H1 (cell line): ENCODE results near the gene RRM1. TPM values are rescaled to one million over a fixed set of nuclear protein-coding genes. Genes with fewer than 3 reads are reported as not detected.

Source experiments
- CTCF ChIA-PET: fragments of 300-600 bp; sonication (Branson Sonifier 250); formaldehyde crosslinking; loops from one replicate; lab custom pipeline; 2021; ENCODE audit not compliant: partially characterized antibody; lab: Charles Lee
- POLR2A ChIA-PET: fragments of 300-600 bp; sonication (Branson Sonifier 250); formaldehyde crosslinking; loops from one replicate; lab custom pipeline; 2021; ENCODE audit warnings: inconsistent platforms; ENCODE audit not compliant: partially characterized antibody; lab: Charles Lee
- DNase-seq, 2 experiments: peaks; one replicate each; pipeline versions ENCODE4 v3.0.0 to v3.0.0-alpha.2; 2010 to 2022; ENCODE audit warnings: low spot score in 2 of 2, low read depth in 1 of 2, mixed read lengths in 1 of 2
- FAIRE-seq: peaks from 2 replicates; lab custom pipeline; 2011; peaks lifted over from hg19 to GRCh38; lab: Jason Lieb, UNC
- H2AFZ ChIP-seq: 2 replicates; pipeline ENCODE4 v1.8.1; 2012; ENCODE audit warnings: low read length, inconsistent platforms
- H2AK5ac ChIP-seq: 2 replicates; pipeline ENCODE4 v1.6.1; 2013; ENCODE audit warnings: low read depth, low read length
- H2BK120ac ChIP-seq: replicated peaks from 2 replicates; pipeline ENCODE3; 2013; ENCODE audit warnings: low read depth, low read length, inconsistent platforms
- H2BK12ac ChIP-seq: 2 replicates; pipeline ENCODE4 v1.6.1; 2013; ENCODE audit warnings: low read depth, low read length
- H2BK15ac ChIP-seq: 2 replicates; pipeline ENCODE4 v1.6.1; 2013; ENCODE audit warnings: low read length
- H2BK20ac ChIP-seq: 2 replicates; pipeline ENCODE4 v1.6.1; 2013; ENCODE audit warnings: low read length
- H2BK5ac ChIP-seq: 2 replicates; pipeline ENCODE4 v1.6.1; 2013; ENCODE audit warnings: low read depth, low read length
- H3K14ac ChIP-seq: 2 replicates; pipeline ENCODE4 v1.6.1; 2013; ENCODE audit warnings: inconsistent platforms; ENCODE audit not compliant: insufficient read length
- H3K18ac ChIP-seq: 2 replicates; pipeline ENCODE4 v1.6.1; 2013; ENCODE audit warnings: low read length; ENCODE audit errors: extremely low read depth
- H3K23ac ChIP-seq: 2 replicates; pipeline ENCODE4 v1.6.1; 2013; ENCODE audit warnings: inconsistent platforms; ENCODE audit not compliant: insufficient read length
- H3K23me2 ChIP-seq: 2 replicates; pipeline ENCODE4 v1.6.1; 2013; ENCODE audit warnings: low read depth, low read length
- H3K27ac ChIP-seq: 2 replicates; pipeline ENCODE4 v1.6.1; 2011; ENCODE audit warnings: low read depth, low read length, inconsistent platforms
- H3K27me3 ChIP-seq, 4 experiments: replicated peaks in 1 of 4; 1 replicate in 1 of 4; 2 replicates in 3 of 4; pipeline versions ENCODE4 v1.6.1 to v1.8.1; 2011 to 2013; ENCODE audit warnings: low read length in 3 of 4, mild to moderate bottlenecking in 3 of 4, inconsistent platforms in 2 of 4, mixed read lengths in 2 of 4, moderate library complexity in 1 of 4; ENCODE audit not compliant: control insufficient read depth in 3 of 4, insufficient read depth in 3 of 4; ENCODE audit errors: extremely low read depth in 1 of 4
- H3K36me3 ChIP-seq, 4 experiments: 2 replicates each; pipeline versions ENCODE4 v1.6.1 to v1.8.1; 2011 to 2013; ENCODE audit warnings: mild to moderate bottlenecking in 4 of 4, low read length in 3 of 4, moderate library complexity in 2 of 4, control low read depth in 1 of 4, inconsistent platforms in 1 of 4; ENCODE audit not compliant: insufficient read depth in 4 of 4, control insufficient read depth in 2 of 4
- H3K4ac ChIP-seq: replicated peaks from 2 replicates; pipeline ENCODE3; 2013; ENCODE audit warnings: low read length, low read depth, mixed read lengths, inconsistent platforms; ENCODE audit not compliant: insufficient read length
- H3K4me1 ChIP-seq, 4 experiments: replicated peaks in 1 of 4; 1 replicate in 1 of 4; 2 replicates in 3 of 4; pipeline versions ENCODE4 v1.6.1 to v1.8.1; 2011 to 2013; ENCODE audit warnings: low read length in 3 of 4, inconsistent platforms in 2 of 4, mixed read lengths in 1 of 4; ENCODE audit not compliant: insufficient read depth in 4 of 4, control insufficient read depth in 3 of 4
- H3K4me2 ChIP-seq, 2 experiments: 2 replicates each; pipeline versions ENCODE4 v1.6.1 to v1.8.1; 2011 to 2013; ENCODE audit warnings: low read depth in 2 of 2, low read length in 2 of 2, control low read depth in 1 of 2, inconsistent platforms in 1 of 2, mild to moderate bottlenecking in 1 of 2; ENCODE audit not compliant: insufficient read depth in 1 of 2
- H3K4me3 ChIP-seq, 4 experiments: fragments of 200-600, 300-600 bp in 1 of 4; sonication (generic), shearing (Covaris generic), sonication (Bioruptor Twin) in 1 of 4; 2 replicates each; pipeline versions ENCODE4 v1.5.1 to v1.8.1; 2011 to 2016; ENCODE audit warnings: low read length in 4 of 4, low read depth in 3 of 4, control low read depth in 2 of 4, inconsistent platforms in 2 of 4, mild to moderate bottlenecking in 2 of 4, mixed read lengths in 1 of 4, moderate library complexity in 1 of 4; ENCODE audit not compliant: insufficient read depth in 2 of 4; ENCODE audit errors: extremely low read depth in 1 of 4
- H3K56ac ChIP-seq: replicated peaks from 2 replicates; pipeline ENCODE3; 2013; ENCODE audit warnings: low read depth, mild to moderate bottlenecking, mixed read lengths, low read length, inconsistent platforms; ENCODE audit not compliant: insufficient read length
- H3K79me1 ChIP-seq: 2 replicates; pipeline ENCODE4 v1.6.1; 2013; ENCODE audit warnings: low read depth, low read length, control low read depth
- H3K79me2 ChIP-seq, 2 experiments: 2 replicates each; pipeline versions ENCODE4 v1.6.1 to v1.8.1; 2012 to 2013; ENCODE audit warnings: low read length in 2 of 2, mild to moderate bottlenecking in 2 of 2, inconsistent platforms in 1 of 2; ENCODE audit not compliant: insufficient read depth in 2 of 2, control insufficient read depth in 1 of 2
- H3K9ac ChIP-seq, 4 experiments: replicated peaks in 1 of 4; 1 replicate in 1 of 4; 2 replicates in 3 of 4; pipeline versions ENCODE4 v1.6.1 to v1.8.1; 2011 to 2013; ENCODE audit warnings: low read depth in 3 of 4, low read length in 3 of 4, control low read depth in 2 of 4, mild to moderate bottlenecking in 2 of 4, moderate library complexity in 2 of 4, inconsistent platforms in 1 of 4; ENCODE audit errors: extremely low read depth in 1 of 4
- H3K9me3 ChIP-seq, 2 experiments: 2 replicates each; pipeline versions ENCODE4 v1.6.1 to v1.8.1; 2012 to 2013; ENCODE audit warnings: mild to moderate bottlenecking in 2 of 2, moderate library complexity in 2 of 2, control low read depth in 1 of 2, inconsistent platforms in 1 of 2, low read depth in 1 of 2, low read length in 1 of 2, mixed read lengths in 1 of 2; ENCODE audit not compliant: insufficient read depth in 2 of 2
- H4K20me1 ChIP-seq, 2 experiments: replicated peaks in 1 of 2; 2 replicates each; pipeline versions ENCODE3 to v1.8.1; 2011 to 2013; ENCODE audit warnings: inconsistent platforms in 2 of 2, low read length in 2 of 2, mild to moderate bottlenecking in 1 of 2; ENCODE audit not compliant: insufficient read depth in 2 of 2, control insufficient read depth in 1 of 2
- H4K5ac ChIP-seq: 2 replicates; pipeline ENCODE4 v1.6.1; 2013; ENCODE audit warnings: low read length, low read depth, mixed read lengths, inconsistent platforms; ENCODE audit not compliant: insufficient read length
- H4K8ac ChIP-seq: 2 replicates; pipeline ENCODE4 v1.8.0; 2013; ENCODE audit warnings: mild to moderate bottlenecking, moderate library complexity, low read length, inconsistent platforms; ENCODE audit not compliant: insufficient read depth; ENCODE audit errors: extremely low read depth
- H4K91ac ChIP-seq: replicated peaks from 2 replicates; pipeline ENCODE3; 2013; ENCODE audit warnings: low read length, mixed read lengths, inconsistent platforms; ENCODE audit not compliant: insufficient read length
- CBX8 ChIP-seq: fragments of 300-800, 300-1000 bp; sonication (generic); IDR thresholded peaks from 2 replicates; pipeline ENCODE4 v1.7.1; 2016; ENCODE audit warnings: low read depth, low read length, borderline replicate concordance
- CHD1 ChIP-seq: IDR thresholded peaks from 2 replicates; pipeline ENCODE4 v1.6.1; 2012; ENCODE audit warnings: low read depth, low read length, improper control_type of control experiment
- EGR1 ChIP-seq: IDR thresholded peaks from 2 replicates; pipeline ENCODE4 v1.6.1; 2011; ENCODE audit warnings: low read depth, low read length, borderline replicate concordance
- EP300 ChIP-seq, 2 experiments: IDR thresholded peaks; 1 replicate in 1 of 2; 2 replicates in 1 of 2; pipeline ENCODE4 v1.6.1; 2011 to 2012; ENCODE audit warnings: low read depth in 2 of 2, low read length in 2 of 2, mild to moderate bottlenecking in 2 of 2, borderline replicate concordance in 1 of 2, inconsistent platforms in 1 of 2, moderate library complexity in 1 of 2
- POLR2AphosphoS5 ChIP-seq: IDR thresholded peaks from 2 replicates; pipeline ENCODE4 v1.6.1; 2011; ENCODE audit warnings: low read depth, low read length
- POU5F1 ChIP-seq: IDR thresholded peaks from 2 replicates; pipeline ENCODE4 v1.6.1; 2011; ENCODE audit warnings: low read depth, mild to moderate bottlenecking, low read length, moderate library complexity
- SIRT6 ChIP-seq: IDR thresholded peaks from one replicate; pipeline ENCODE4 v1.7.1; 2012; ENCODE audit warnings: low read length, inconsistent platforms
- SP1 ChIP-seq: IDR thresholded peaks from 2 replicates; pipeline ENCODE4 v1.6.1; 2011; ENCODE audit warnings: low read depth, low read length
- WGBS, 2 experiments: shearing (Covaris generic) in 1 of 2; methylation state at CpG; one replicate each; pipeline versions ENCODE4 v1.1.6 to v1.1.7; 2013 to 2015; ENCODE audit warnings: low lambda C conversion rate in 2 of 2, mixed read lengths in 2 of 2, inconsistent platforms in 1 of 2, low coverage in 1 of 2, missing lambda C conversion rate in 1 of 2; ENCODE audit not compliant: insufficient replicate concordance in 2 of 2, insufficient coverage in 1 of 2, insufficient read length in 1 of 2; ENCODE audit errors: extremely low coverage in 1 of 2, missing lambda C conversion rate in 1 of 2; 5-methylcytosine and 5-hydroxymethylcytosine counted together
- polyA plus RNA-seq, 7 experiments: library from polyadenylated mRNA; depleted of rRNA in 3 of 7; stranded (reverse) in 5 of 7; unstranded in 2 of 7; fragments of >200 nt in 5 of 7; fragments of 200-250 nt in 2 of 7; gene quantifications; 1 replicate in 5 of 7; 2 replicates in 1 of 7; 4 replicates in 1 of 7; pipeline versions ENCODE4 v1.2.1 to v1.2.3, GENCODE V29; 2011 to 2013; ENCODE audit warnings: missing spikeins in 2 of 7, mixed read lengths in 2 of 7
- total RNA-seq: library from RNA; stranded (reverse); fragmentation: NEBNext Ultra II Directional; extraction: Animal tissue kit (Norgen Biotek cat#: 25700); gene quantifications from 2 replicates; pipeline ENCODE4 v1.2.1, GENCODE V29; 2021

The RRM1 gene
- total and polyA plus RNA-seq, 2 of the 8 experiments (the other 6 are each of a cell fraction or from before 2014, with no cell fraction given), result 63.6 to 126 TPM

DNA sequence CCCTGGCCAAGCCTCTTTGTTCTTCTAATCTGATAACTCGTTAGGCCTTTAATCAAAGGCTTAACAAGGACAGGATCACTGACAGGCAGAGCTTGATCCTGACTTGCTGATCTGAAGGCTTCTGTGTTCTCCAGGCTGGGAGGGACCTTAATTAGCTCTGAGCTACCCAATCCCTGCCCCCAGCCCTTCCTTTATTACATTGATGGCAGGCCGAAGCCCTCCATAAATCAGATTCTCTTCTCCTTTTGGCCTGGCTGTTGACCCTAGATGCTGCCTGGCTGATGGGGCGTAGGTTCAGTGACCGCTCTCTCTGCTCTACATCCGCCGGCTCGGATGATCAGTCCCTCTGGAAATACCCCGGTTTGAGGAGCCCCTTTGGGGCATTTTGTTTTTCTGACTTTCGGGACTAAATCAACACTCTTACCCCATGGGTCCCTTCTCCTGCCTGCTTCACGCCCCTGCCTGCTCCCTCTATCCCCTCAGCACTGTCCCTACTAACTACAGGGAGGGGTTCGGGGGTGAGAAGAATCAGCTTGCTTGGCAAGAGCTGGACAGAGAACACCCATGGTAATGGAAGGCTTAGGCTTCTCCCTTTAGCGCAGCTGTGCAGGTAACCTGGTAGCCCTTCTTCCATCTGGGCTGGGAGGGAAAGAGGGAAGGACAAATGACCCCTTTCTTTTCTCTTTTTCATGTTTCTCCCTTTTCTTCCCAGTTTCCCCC, 10.0 kb upstream of the RRM1 start:
- Histone ChIP-seq H3K79me1 (no peaks in the 10 kb centered on the region), H4K20me1 (no peaks in the 10 kb centered on the region), H3K9ac (no peak overlapping the region), H3K9me3 (no peaks in the 10 kb centered on the region), H3K18ac (no peak overlapping the region), H3K27ac (no peak overlapping the region), H2BK120ac (no peak overlapping the region), H2BK12ac (no peak overlapping the region), H3K79me2 (no peaks in the 10 kb centered on the region), H2BK5ac (no peak overlapping the region), H3K4me1 (no peaks in the 10 kb centered on the region), H3K4ac (no peak overlapping the region), H3K4me3 (no peak overlapping the region), H2AFZ (no peak overlapping the region), H4K8ac (no peak overlapping the region), H3K23ac (no peak overlapping the region), H2BK20ac (no peak overlapping the region), H3K36me3 (no peaks in the 10 kb centered on the region), H3K23me2 (no peaks in the 10 kb centered on the region), H3K4me2 (no peak overlapping the region), H4K91ac (no peak overlapping the region), H3K27me3 (0 out of 7 replicates have a peak, but pooled peaks cover 0 to 4% (median 0%) of the 10 kb centered on the region in 4 experiments), H3K14ac (no peak overlapping the region), H4K5ac (no peak overlapping the region), H2AK5ac (no peak overlapping the region), H2BK15ac (no peak overlapping the region), H3K56ac (no peak overlapping the region)
- no peak for DNase-seq
- POLR2A ChIA-PET, result no interaction called here
- no peak for FAIRE-seq
- TF ChIP-seq SIRT6 (no peak), POU5F1 (no peak), CBX8 (no peak), CHD1 (no peak), EP300 (IDR thresholded peaks at IDR 0.05; ENCODE audit: borderline replicate concordance in 1 of 2, low read depth in 2 of 2, low read length in 2 of 2) (no peak), EGR1 (no peak), SP1 (no peak), POLR2AphosphoS5 (no peak)
- CTCF ChIA-PET, result interaction anchor here (1.2 to 7.0 kb wide), 7 partner anchors 12 to 264 kb away, joined by 3 to 57 read pairs (median 4); partner anchors contain the start of gene STIM1
- WGBS, 2 experiments, result 88% methylated on average over 12 of the region's 12 CpGs; no CpG with 5 or more reads in 1 of the 2 experiments
